ENCODE measurements around the gene PAX5.

DNA sequence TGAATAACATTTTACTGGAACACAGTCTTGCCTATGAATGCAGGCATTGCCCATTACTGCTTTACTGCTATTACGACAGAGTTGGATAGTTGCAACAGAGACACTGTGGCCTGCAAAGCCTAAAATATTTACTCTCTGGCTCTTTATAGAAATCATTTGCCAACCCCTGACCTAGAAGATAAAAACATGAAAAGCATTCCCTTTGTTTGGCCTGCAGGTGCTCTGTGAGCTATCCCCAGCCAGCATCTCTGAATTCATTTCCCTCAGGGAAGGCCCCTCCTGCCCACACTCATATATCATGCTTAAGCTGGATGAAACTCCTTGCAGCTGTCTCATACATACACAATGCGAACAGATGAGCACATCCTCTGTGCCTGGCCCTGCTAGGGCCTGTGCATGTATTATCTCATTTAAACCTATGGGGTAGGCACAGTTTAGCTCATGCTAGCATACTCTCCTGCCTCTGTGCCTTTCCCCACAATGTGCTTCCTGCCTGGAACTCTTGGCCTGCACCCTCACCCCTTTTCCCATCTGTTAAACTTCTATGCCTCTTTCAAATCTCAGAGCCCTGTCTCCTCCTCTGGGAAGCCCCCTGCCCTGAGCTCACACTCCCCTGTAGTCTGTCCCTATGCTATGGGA lies 193.1 kb downstream of the PAX5 start:
- no peak for TF ChIP-seq POLR2A (IDR thresholded peaks at IDR 0.05; ENCODE audit: low read length)
- TF ChIP-seq, protein P1, sequence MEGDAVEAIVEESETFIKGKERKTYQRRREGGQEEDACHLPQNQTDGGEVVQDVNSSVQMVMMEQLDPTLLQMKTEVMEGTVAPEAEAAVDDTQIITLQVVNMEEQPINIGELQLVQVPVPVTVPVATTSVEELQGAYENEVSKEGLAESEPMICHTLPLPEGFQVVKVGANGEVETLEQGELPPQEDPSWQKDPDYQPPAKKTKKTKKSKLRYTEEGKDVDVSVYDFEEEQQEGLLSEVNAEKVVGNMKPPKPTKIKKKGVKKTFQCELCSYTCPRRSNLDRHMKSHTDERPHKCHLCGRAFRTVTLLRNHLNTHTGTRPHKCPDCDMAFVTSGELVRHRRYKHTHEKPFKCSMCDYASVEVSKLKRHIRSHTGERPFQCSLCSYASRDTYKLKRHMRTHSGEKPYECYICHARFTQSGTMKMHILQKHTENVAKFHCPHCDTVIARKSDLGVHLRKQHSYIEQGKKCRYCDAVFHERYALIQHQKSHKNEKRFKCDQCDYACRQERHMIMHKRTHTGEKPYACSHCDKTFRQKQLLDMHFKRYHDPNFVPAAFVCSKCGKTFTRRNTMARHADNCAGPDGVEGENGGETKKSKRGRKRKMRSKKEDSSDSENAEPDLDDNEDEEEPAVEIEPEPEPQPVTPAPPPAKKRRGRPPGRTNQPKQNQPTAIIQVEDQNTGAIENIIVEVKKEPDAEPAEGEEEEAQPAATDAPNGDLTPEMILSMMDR (IDR thresholded peaks at IDR 0.05): no peak

Data from A549 (cell line).